HG03469 (cell line): Measurements from ENCODE around the gene TSPAN17.

Source experiments
- ATAC-seq: cut with Tn5 transposase; IDR thresholded peaks from one replicate; pipeline ENCODE4 v1.9.1; 2021; ENCODE audit warnings: mild to moderate bottlenecking, moderate library complexity, moderate number of reproducible peaks; ENCODE audit not compliant: unreplicated experiment

Gene TSPAN17

DNA sequence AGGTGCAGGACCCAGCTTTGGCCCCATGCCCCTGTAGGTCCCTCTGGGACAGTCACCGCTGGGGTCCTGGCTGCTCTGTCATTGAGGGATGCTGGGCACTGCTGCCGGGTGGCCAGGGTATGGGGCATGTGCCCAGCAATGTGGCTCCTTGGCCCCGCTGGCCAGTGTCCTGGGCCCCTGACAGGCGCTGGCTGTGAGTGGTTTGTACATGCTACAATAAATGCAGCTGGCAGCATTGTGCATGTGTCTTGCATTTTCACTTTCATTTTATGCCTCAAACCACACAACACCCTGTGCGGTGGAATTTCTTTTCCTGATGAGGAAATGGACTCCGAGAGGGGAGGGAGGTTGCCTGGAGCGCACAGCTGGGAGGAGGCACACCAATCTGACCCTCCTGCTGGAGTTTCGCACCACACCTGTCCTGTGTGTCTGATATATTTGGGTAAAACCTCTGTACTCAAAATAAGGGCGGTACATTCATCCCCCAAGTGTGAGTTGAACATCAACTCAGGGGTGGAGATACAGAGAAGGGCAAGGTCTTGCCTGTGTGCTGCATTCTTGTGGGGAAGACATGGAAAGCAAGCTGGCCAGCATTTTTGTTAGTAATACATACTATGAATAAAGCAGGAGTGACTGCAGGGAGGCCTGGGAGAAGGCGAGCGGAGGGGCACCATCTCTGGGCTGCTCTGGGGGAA is 11.7 kb downstream of the TSPAN17 start:
- no peak for ATAC-seq

DNA sequence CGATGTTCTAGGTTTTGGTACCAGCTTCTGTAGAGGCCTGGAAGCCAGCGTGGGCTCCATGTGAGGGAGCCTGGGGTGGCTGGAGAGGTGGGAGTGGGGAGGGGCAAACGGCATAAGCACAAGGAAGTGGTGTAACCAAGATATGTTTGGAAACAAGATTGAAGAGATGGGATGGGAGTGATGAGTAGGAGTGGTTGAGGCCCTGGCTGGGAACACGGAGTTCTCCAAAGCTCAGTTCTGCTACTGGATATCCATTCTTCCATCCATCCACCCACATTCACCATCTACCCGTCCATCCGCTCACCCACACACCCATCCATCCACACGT is 12.2 kb downstream of the TSPAN17 start:
- ATAC-seq, result no peak

DNA sequence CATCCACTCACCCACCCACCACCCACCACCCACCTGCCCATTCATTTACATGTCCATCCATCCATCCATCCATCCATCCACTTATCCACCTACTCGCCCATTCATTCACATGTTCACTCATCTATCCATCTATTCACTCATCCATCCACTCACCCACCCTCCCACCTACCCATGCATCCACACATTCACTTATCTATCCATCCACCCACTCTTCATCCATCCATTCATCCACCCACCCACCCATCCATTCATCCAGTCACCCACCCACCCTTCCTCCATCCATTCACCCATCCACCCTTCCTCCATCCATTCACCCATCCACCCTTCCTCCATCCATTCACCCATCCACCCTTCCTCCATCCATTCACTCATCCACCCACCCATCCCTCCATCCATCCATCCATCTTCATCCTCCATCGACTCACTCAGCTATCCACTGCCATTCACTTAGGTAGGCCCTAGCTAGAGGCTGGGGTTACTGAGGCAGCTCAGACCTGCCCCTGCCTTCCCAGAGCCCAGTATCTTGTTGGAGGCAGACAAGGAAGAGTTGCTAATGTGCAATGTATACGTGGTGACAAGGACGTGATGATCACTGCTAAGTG is 12.7 kb downstream of the TSPAN17 start:
- no peak for ATAC-seq

DNA sequence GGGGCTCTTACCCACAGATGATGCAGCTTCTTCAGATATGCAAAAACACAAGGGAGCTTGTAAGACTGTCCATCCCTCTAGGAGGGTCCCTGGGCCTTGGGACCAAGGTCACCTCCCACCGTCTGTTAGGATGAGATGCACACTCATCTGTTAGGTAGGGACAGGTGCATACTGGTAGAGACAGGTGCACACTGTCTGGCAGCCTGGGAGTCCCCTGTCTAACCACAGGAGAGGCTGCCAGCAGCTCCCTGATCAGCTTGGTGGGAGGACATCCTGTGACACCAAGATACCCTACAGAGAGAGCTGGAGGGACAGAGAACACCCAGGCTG is 13.2 kb downstream of the TSPAN17 start:
- ATAC-seq, result no peak

DNA sequence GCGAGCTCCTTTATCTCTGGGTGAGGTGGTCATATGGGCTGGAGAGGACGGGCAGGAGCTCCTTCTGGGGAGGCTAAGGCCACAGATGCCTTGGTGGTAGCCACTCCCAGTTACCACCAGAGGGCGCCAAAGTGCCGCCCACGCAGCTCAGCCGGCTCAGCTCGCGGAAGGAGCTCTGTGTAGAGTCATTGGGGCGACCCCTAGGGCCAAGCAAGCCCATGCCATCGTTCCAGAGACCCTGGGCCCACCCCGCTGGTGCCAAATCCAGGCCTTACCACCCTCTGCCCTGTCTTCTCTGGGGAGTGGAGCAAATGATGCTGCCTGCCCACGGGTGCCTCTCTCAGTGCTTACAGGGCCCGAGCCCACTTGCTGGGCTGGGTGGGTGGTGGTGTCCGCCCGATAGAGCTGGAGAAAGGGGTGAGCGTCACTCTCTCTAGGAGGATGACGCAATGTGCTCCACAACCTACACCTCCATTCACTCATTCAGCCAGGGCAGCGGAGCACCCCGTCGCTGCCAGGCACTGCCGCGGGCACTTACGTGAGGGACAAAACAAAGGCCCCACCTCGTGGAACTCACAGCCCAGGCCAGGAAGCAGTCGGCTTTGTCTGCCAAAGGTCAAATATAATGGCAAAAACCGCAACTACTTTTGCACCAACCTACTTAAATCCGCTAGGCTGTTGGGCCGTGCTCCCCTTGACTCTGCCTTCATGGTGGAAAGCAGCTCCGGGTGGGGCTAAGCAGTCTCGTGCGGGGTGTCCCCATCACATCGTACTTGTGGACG is 13.8 kb downstream of the TSPAN17 start:
- ATAC-seq, result no peak

DNA sequence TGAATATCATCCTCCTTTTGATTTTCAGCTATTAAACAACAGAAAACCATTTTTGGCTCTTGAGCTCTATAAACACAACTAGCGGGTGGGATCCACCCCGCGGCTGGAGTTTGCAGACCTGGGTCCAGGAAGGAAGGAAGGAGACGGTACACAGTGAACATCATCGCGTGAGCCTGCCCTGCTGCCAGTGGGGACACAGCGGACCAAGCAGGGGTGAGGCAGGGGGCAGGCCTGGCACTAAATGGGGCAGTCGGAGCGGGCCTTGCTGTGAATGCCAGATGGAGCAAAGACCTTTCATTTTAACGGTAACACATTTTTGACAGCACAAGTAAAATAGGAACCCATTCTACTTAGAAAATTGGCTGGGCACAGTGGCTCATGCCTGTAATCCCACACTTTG is 14.4 kb downstream of the TSPAN17 start:
- ATAC-seq, result no peak

DNA sequence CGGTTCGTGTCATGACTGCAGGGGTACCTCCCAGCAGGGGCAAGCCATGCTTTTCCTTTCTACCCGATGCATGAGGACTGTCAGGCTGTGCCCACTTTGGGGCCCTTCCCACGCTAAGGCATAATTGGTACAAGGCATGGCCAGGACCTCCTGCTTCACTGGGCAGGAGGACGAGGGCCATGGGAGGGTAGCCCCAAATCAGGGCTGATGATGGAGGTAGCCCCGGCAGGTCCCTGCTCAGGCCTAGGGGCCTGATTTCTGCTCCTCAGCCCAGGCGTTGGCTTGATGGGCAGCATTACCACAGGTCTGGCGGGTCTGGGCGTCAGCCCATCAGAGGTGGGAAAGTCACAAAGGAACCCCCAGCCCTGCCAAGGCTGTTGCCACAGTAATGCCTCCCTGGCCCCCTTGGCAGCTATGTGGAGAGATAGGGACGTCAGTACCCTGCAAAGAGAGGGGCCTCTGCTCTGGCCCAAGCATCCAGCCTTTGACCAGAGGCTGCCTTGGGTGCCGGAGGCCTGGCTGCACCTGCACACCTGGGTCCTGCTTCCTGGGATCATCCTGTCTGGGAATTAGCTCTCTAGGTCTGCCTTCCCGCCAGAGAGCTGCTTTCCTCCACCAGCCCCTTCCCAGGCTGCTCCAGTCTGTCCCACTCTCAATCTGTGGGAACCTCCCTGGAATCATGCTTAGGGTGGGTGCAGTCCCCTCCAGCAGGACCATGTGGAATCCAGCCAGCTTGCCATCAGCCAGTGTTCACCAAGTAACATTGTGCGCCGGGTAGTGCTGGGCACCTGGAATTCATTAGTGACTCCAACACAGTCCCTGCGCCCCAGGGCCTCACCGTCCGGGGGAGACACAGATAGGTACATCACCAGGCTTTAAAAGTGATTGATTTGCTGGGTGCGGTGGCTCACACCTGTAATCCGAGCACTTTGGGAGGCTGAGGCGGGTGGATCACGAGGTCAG is 15.4 kb downstream of the TSPAN17 start:
- ATAC-seq, result no peak

DNA sequence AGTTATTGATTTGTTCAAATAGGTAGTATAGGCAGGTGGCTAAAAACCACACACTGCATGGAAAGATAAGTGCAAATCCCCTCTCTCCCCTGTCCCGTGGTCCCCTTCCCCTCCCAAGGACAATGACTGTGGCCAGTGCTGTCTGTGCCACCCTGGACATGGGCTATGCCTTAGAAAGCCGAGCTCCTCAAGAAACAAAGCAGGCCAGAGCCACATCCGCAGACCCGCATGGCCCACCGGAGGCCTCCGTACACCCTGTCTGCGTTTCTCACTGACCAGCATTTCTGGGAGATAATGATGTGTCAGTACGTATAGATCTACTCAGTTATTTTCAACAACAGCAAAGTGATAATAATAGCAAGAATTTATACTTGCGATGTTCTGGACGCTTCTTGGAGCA is 16.3 kb downstream of the TSPAN17 start:
- ATAC-seq, result no peak

DNA sequence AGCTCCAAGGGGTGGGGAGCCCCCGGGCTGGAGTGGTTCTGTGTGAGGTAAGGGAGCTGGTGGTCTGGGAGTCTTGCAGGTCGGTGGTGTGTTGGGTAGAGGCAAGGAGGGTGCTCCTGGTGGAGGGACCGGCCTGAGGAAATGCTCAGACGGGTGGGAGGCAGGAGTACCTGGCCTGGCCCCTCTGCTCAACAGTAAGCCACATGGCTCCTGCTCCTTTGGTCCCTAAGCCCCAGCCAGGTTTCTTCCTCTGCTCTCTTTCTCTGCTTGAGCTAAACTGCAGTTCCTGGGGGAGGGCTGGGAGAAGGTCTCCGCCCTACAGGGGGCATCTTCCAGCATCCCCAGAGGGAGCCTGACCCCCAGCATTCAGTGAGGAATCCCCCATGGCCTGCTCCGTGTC is 17.2 kb downstream of the TSPAN17 start:
- ATAC-seq, result no peak

DNA sequence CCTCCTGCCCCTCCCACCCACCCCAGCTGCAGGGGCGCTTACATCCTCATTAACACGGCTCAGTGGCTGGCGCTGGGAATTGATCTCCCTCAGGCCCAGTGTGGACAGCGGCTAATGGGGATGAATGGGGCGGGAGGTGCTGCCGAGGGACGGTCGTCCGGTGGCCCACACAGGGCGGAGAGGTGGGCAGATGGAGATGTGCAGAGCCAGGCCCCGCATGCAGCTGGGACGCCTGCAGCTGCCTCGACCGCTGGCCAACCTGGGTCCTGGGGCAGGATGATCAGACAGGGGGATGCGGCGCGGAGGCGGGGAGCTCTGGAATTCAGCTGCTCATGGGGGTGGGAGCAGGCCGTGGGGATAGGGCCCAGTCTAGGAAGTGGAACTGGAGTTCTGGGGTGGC is 17.6 kb downstream of the TSPAN17 start:
- ATAC-seq, result no peak

DNA sequence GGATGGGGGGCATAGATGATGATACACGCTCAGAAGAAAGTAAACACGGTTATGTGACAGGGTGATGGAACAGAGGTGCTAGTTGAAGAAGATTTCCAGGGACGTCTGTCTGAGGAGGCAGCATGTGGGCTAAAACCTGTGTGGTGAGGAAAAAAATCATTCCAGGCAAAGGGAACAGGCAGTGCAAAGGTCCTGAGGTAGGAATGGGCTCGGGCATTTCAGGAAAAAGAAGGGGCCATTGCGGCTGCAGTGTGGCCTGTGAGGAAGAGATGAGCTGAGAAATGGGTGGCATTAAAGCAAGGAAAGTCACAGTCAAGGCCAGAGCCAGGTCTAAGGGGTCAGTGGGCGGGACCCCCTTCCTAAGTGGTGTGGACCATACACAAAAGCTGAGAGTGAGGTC is 18.2 kb downstream of the TSPAN17 start:
- ATAC-seq, result no peak

DNA sequence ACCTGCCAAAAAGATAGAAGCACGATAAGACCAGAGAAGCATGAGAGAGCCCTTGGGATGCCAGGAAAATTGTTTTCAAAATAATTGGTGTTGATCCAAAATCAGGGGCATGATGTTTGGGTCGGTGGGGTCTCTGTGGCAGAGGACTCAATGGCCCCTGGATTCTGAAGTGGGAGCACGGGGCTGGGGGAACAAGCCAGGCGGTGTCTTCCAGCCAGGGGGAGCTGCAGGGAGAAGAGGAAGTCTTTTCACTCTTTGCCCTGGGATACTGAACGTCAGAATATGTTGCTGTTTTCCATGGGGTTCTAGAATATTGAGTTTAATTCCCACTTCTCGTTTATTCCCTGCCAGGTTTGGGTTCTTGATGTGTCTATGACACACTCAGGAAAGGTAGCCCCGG is 20.4 kb downstream of the TSPAN17 start:
- no peak for ATAC-seq

DNA sequence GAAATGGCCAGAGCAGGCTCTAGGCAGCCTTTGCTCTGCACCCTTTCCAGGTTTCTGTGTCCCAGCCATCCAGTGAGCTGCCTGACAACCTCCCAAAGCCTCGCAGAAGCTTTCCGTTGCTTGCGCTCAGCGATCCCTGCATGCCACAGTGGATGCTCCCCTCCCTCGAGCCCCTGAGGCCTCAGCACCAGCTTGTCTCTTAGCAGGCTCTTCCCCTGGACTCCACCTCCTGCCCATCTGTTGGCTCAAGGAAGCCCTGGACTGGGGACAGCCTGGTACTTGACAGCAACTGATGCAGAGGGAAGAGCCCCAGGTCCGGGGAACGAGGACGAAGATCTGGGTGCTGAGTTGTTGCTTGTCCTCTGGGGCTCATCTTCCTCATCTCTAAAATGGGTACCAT is 23.2 kb downstream of the TSPAN17 start:
- ATAC-seq, result no peak

DNA sequence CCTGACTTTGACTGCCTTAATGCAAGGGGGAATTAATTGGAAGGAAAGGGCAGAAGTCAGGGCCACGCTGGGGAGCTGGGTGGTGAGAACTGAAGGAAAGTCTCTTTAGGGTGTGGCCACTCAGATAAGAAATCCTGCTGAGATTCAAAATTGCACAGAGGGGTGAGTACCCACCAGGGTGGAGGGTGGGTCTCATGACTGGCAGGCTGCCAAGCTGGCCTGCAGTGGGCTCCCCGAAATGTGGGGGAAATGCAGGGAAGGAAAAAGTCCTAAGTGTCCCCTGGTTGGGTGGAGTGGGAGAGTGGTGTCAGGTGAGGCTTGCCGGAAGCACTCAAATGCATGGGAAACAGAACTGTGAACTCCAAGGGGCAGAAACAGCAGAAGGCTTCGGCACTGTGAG is 24.1 kb downstream of the TSPAN17 start:
- no peak for ATAC-seq

DNA sequence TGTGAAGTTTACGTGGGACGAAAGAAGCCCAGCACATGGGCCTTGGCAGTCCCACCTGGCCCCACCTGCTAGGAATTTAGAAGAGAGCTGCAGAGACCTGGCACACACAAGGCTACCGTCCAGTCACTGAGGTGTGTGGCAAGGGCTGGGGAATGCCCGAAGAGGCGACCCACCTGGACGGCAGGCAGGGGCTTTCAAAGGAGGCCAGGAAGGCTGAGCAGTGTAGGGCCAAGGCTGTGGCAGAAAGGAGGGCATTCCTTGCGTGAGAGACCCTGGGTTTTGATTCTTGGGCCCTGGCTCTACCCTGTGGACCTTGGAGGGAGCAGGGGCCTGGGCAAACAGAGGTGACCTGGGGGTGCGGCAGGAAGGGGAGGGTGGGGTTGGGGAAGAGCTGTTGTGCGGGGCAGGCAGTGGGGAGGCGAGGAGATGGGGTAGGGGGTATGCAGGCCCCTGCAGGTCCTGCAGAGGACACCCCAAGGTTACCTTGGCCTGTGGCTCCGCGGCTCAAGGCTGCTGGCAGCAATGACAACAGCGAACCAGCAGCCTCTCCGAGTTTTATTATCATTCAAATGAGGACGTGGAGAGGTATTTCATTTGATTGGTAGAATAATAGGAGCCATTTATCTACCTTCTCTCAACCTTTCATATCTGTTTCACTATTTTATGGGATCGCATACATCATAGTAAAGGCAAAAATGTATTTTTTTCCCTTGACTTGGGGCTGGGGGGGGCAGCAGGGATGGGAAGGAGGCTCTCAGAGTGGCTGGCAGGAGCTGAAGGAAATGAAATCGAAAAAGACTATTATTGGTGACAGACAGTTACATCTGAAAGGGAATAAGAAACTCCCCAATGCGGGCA is 24.8 kb downstream of the TSPAN17 start:
- no peak for ATAC-seq

DNA sequence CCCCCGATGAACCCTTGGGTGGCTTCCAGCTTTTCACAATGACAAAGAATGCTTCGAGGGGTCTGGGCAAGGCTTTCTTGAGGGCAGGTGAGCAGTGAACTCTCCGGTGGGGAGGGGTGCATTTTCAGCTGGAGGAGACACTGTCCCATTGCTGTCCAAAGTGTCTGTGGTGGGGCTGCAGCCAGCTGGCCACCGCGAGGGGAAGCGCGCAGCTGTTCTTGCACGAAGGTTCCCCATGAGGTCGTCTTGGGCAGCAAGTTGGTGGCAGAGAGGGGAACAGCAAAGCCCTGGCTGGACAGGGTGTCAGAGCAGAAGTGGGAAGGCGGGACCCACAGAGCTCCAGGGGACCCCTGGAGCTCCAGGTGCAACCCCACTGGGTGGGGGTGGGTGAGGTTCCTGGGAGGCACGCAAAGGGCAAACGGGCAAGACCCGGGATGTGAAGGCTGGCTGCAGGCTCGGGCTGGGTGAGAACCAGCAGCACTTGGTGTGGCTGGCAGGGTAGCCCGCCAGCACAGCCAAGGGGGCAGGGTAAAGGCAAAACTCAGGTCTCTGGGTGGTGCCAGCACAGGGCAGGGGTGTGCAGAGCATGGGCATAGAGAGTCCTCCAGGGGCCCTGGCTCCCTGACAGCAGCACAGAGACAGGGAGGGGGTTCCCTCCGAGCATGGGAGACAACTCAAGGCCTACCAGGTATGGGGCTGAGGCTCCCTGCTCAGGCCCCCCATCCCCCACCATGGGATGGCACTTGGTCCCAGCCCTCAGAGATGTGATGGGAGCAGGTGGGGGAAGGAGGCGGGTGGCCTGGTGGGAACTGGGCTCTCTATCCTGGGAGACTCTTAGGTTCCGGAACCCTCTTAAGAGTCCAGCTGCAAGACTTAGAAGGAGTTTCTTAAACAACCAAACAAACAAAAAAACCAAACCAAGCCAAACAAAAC is 26.6 kb downstream of the TSPAN17 start:
- no peak for ATAC-seq

DNA sequence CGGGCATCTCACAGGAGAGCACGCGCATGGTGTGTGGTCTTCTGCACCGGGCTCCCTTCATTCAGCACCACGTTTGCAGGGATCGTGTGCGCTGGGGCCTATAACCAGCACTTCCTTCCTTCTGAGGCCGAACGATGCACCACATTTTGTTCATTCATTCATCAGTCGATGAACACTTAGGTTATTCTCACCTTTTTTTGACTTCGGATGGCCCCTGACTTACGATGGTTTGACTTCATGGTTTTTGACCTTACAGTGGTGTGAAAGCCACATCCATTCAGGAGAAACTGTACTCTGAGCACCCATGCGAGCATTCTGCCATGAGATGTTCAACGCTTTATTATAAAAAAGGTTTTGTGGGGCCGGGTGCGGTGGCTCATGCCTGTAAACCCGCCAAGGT is 27.5 kb downstream of the TSPAN17 start:
- no peak for ATAC-seq

DNA sequence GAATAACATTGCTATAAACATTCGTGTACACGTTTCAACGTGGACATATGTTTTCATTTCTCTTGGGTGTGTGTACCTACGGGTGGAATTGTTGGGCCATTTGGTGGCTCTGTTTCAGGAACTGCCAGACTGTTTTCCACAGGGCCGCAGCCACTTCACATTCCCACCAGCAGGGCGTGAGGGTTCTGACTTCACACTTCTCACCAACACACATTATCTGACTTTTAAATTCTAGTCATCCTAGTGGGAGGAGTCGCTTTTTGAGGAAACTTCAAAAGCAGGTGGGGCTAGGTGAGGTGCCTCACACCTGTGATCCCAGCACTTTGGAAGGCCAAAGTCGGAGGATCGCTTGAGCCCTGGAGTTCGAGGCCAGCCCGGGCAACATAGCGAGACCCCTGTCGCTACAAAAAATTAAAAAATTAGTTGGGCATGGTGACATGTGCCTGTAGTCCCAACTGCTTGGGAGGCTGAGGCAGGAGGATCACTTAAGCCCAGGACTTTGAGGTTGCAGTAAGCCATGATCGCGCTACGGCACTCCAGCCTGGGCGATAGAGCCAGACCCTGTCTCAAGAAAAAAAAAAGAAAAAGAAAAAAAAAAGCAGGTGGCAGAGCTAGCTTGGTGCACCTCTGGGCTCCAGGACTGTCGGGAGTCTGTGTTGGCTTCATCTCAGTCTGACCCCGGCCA is 28.5 kb downstream of the TSPAN17 start:
- ATAC-seq, result no peak

DNA sequence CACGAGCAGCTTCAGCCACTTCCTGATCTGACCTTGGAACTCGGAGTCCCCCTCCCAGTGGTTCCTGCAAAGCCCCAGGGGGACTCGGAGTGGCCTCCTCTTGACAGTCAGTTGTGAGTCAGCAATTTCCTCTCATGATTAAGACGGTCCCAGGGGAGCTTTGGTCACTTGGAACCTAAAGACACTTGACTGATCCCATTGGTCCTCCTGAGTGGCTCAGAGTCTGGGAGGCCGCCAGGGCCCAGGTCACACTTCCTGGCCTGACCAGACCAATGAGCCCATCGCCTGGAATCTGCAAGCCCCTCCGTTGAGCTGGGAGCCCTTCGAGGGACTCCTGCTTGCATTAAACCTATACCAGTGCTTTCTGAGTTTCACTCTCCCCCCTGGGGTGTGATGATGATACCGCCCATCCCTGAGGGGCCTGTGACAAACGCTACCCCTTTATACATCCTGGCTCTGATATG is 29.1 kb downstream of the TSPAN17 start:
- ATAC-seq, result no peak
